ENCODE data around the gene ACE.

GRCh38 chr17:63514477-63514876 is 37.6 kb downstream of the ACE start:
- TF ChIP-seq EZH2 (IDR thresholded peaks at IDR 0.05; ENCODE audit: low read depth, unreplicated experiment) (no peak), CTCF (conservative IDR thresholded peaks at IDR 0.05; ENCODE audit: low read depth in 2 of 2) (no peak)
